H54 (cell line): Measurements from ENCODE around the gene UBE2E1.

Experiments
- DNase-seq: peaks from one replicate; pipeline ENCODE4 v3.0.0; 2011; ENCODE audit warnings: low spot score, mixed read lengths; ENCODE audit not compliant: insufficient read length
- FAIRE-seq: peaks from 3 replicates; lab custom pipeline; 2011; peaks lifted over from hg19 to GRCh38; lab: Jason Lieb, UNC
- POLR2A ChIP-seq: IDR thresholded peaks from 2 replicates; pipeline ENCODE4 v1.6.1; 2011; ENCODE audit warnings: low read depth, mild to moderate bottlenecking, low read length

UBE2E1 gene

DNA sequence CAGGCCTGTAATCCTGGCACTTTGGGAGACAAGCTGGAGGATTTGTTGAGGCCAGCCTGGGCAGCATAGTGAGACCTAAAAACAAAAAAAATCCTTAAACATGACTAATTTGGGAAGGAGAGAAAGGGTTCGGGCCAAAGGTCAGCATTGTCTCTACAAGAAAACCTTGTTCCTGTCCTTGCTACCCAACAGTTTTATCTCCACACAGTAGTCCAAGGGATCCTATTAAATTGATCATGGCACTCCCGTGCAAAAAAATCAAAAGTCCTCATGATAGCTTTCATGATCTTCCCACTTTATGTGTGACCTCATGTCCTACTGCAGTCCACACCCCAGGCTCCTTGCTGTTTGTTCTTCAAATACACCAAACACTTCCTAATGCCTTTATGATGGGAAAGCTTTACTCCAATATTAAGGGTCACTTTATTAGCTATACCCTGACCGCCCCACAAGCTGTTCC lies 115.3 kb downstream of the UBE2E1 start:
- no peak for FAIRE-seq
- DNase-seq: no peak
- no peak for TF ChIP-seq POLR2A

DNA sequence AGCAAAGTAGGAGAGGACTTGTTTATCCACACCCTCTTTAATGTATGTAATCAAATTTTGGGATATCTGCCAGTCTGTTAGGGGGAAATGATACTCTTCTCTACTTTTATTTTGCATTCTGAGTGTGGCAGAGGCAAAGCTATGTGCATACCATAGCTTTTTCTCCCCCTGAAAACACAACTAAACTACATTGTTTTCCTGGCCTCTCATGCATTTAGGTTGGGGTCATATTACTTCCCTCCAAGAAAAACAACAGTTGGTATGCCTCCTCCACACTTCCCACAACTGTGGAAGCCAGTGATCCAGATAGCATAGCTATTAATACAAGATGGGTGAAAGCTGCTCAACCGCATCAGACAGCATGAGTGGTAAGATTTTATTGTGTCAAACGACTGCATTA lies 118.0 kb downstream of the UBE2E1 start:
- DNase-seq (no peak), FAIRE-seq (no peak)
- no peak for TF ChIP-seq POLR2A

DNA sequence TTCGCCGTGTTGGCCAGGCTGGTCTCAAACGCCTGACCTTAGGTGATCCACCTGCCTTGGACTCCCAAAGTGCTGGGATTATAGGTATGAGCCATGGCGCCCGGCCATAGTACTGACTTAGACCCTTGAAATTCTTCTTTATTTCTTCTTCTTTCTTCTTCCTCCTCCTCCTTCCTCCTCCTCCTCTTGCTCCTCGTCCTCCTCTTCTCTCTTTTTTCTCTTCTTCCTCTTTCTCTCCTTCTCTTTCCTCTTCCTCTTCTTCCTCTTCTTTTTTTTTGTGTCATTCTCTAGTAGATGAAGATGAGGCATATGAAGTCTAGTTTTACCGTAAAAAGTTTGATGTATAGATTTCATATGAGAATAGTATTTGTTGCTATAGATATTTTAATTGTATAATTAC lies 120.5 kb downstream of the UBE2E1 start:
- no peak for FAIRE-seq
- DNase-seq: no peak
- no peak for TF ChIP-seq POLR2A

DNA sequence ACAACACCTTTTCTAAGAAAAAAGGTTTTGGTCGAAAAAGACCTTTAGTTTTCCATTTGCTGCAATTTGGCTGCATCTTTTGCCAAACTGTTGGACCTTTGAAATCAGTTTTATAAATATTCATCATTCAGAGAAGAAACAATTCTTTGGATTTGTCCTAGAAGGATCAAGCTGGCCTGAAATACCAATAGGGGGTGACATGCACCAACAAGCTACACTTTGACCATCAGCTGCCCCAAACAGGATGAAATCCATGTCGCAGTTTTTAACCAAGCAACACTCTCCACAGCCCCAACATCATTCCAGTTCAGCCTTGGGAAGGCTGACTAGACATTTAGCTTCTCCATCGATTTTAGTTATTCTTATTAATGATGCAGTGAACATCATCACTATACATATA lies 121.0 kb downstream of the UBE2E1 start:
- no peak for TF ChIP-seq POLR2A
- DNase-seq (no peak), FAIRE-seq (no peak)

DNA sequence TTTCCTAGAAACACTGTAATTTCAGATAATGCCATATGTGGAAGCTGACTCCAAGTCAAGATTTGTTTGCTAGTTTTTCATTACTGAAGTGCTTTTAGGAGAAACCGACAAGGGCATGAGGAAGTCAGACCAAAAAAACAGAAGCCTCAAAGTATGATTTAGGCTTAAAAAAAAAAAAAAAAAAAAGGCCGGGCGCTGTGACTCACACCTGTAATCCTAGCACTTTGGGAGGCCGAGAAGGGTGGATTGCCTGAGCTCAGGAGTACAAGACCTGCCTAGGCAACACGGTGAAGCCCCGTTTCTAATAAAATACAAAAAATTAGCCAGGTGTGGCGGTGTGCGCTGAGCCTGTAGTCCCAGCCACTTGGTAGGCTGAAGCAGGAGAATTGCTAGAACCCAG lies 122.8 kb downstream of the UBE2E1 start:
- TF ChIP-seq POLR2A: no peak
- no peak for FAIRE-seq
- no peak for DNase-seq

DNA sequence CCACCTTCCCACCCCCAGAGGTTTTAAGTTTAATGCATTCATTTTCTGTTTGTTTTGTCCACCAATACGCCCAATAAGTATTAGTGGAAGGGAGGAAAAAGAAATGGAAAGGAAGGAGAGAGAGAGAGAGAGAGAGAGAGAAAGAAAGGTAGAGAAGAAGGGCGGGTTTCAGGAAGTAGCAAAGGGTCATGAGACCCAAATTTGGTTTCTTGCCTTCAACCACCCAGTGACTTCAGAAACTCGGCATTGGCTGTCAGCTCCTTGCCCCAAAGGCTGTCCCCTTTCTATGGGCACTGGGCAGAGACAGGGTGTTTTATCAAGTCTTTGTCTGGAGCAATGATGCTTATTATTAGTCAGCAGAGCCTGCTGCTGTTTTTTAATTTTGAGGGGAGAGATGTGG lies 125.8 kb downstream of the UBE2E1 start:
- FAIRE-seq: no peak
- DNase-seq: no peak
- TF ChIP-seq POLR2A: no peak

DNA sequence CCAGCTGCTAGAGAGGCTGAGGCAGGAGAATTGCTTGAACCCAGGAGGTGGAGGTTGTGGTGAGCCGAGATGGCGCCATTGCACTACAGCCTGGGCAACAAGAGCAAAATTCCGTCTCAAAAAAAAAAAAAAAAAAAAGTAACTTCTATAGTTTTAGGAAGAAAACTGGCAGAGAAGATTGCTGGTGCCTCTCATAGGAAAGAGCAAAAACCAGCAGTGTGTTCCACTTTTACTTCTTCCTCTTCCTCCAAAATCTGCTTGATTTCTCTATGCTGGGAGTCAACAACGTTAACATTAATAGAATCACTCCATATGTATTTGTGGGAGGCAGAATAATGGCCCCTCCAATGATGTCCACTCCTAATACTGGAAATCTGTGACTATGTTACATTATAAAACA lies 126.8 kb downstream of the UBE2E1 start:
- TF ChIP-seq POLR2A: no peak
- no peak for FAIRE-seq
- DNase-seq: no peak

DNA sequence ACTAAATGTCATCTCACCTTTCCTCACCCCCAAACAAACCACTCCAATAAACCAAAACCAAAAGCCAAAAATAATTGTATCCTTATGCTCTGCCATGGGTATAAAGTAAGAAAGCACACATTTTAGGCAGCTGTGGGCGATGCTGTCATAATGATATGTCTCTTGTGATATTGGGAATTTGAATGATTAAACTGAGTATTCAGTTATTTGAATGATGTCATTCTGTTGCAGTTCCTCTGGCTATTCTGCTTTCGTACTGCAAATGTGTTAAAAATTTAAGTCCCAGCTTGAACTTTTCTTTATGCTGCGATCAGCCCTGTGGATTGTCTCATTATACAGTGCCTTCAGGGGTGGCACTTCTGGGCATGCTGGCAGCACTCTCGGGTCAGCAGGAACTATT lies 128.5 kb downstream of the UBE2E1 start:
- DNase-seq (no peak), FAIRE-seq (no peak)
- no peak for TF ChIP-seq POLR2A

DNA sequence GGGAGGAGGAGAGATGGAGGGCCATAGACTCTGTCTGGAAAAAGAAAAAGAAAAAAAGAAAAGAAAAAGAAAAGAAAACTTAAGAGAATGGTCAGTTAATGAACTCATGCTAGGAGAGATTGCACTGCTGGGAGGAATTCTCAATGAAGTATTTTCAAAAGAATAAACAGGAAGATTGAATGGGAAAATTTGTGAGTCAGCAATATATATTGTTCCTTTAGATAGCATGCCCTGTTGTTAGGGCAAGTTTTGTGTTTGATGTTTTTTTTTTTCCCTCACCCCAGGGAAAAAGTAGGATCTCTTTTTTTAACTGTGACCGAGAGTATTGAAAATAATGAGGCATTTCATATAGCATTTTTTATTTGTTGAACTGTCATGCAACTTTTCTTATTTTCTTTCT lies 131.5 kb downstream of the UBE2E1 start:
- DNase-seq (no peak), FAIRE-seq (no peak)
- TF ChIP-seq POLR2A: no peak

DNA sequence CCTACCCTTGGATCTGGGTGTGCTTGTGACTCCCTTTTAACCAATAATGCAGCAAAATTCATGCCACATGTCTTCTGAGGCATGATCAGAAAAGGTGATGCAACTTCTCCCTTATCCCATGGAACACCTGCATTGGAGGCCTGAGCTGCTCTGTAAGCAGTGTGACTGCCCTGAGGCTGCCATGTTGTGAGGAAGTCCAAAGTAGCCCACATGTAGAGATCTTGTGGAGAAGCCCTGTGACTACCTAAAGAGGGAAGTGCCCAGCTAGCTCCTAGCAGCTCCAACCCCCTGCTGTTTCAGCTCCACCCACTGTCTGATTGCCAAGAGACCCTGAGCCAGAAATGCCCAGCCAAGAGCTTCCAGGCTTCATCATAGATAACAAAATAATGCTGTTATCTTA lies 132.9 kb downstream of the UBE2E1 start:
- TF ChIP-seq POLR2A: no peak
- DNase-seq (no peak), FAIRE-seq (no peak)

DNA sequence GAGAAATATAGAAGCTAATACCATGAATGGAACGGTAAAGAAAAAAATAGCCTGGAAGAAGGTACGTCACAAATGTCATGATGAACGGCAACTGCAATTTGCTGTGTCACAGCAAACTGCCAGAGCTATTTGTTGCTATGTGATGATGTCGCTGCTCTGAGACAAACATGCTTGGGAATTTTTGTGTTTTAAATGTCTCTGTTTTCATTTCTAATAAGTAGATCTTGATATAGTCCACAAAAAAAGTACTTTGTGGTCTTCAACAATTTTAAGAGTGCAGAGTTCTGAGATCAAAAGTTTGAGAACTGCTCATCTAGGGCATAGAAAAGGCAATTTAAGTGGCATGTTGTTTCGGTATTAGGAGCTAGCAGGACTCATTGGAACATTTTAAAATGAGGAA lies 135.0 kb downstream of the UBE2E1 start:
- TF ChIP-seq POLR2A: no peak
- FAIRE-seq: no peak
- DNase-seq: no peak
